Esophagus (tissue), 2 donors: Measurements from ENCODE around the gene CGREF1. TPM values are rescaled to one million over a fixed set of nuclear protein-coding genes. Genes with fewer than 3 reads are reported as not detected.

Experiments
- H3K27ac ChIP-seq, 2 donors: one replicate each; pipeline ENCODE4 v1.5.1; 2013; ENCODE audit warnings: low read depth in 2 of 2, mild to moderate bottlenecking in 2 of 2, inconsistent platforms in 1 of 2, low read length in 1 of 2, moderate library complexity in 1 of 2
- H3K27me3 ChIP-seq, 2 donors: one replicate each; pipeline ENCODE4 v1.6.1; 2013; ENCODE audit warnings: low read length in 2 of 2, control low read depth in 1 of 2, mild to moderate bottlenecking in 1 of 2; ENCODE audit not compliant: insufficient read depth in 2 of 2, control insufficient read depth in 1 of 2
- H3K36me3 ChIP-seq, 2 donors: one replicate each; pipeline ENCODE4 v1.6.1; 2013; ENCODE audit warnings: low read length in 1 of 2; ENCODE audit not compliant: control insufficient read depth in 2 of 2, insufficient read depth in 2 of 2
- H3K4me1 ChIP-seq, 2 donors: one replicate each; pipeline ENCODE4 v1.6.1; 2013; ENCODE audit warnings: low read length in 1 of 2; ENCODE audit not compliant: control insufficient read depth in 2 of 2, insufficient read depth in 2 of 2
- H3K4me3 ChIP-seq, 2 donors: one replicate each; pipeline ENCODE4 v1.5.1; 2013; ENCODE audit warnings: low read length in 2 of 2, mild to moderate bottlenecking in 2 of 2, low read depth in 1 of 2, moderate library complexity in 1 of 2
- H3K9me3 ChIP-seq, 2 donors: one replicate each; pipeline ENCODE4 v1.6.1; 2013; ENCODE audit warnings: mild to moderate bottlenecking in 2 of 2, low read depth in 1 of 2, low read length in 1 of 2, moderate library complexity in 1 of 2; ENCODE audit not compliant: control insufficient read depth in 2 of 2, insufficient read depth in 1 of 2
- WGBS, 2 donors: extraction: QIAGEN DNeasy Blood & Tissue Kit; methylation state at CpG; one replicate each; pipeline ENCODE4 v1.1.7; 2013; 5-methylcytosine and 5-hydroxymethylcytosine counted together
- polyA plus RNA-seq, 2 donors: library from polyadenylated mRNA; stranded (reverse); fragments of 200-250 nt; gene quantifications; one replicate each; pipeline ENCODE4 v1.2.3, GENCODE V29; 2013
- donor health status: healthy with polysubstance abuse.
- donor health status: Bipolar disorder and iron deficiency.

CGREF1 gene
- polyA plus RNA-seq, 2 donors, result 2.4 to 3.4 TPM

GRCh38 chr2:27069961-27070618 is 48.8 kb downstream of the CGREF1 start:
- peaks cover 2 to 3% of the 10 kb centered on the region in 2 donors for H3K4me1 ChIP-seq
- H3K4me3 ChIP-seq, result peak overlapping the region in 1 of 2 donors; percentile 95
- no peaks in the 10 kb centered on the region for H3K9me3 ChIP-seq
- H3K27ac ChIP-seq, result peak overlapping the region in 1 of 2 donors; percentile 97
- peaks cover 0 to 11% of the 10 kb centered on the region in 2 donors for H3K36me3 ChIP-seq
- H3K27me3 ChIP-seq, result no peaks in the 10 kb centered on the region
- 77 to 82% methylated on average over 8 of the region's 8 CpGs for WGBS, 2 donors

- H3K36me3 ChIP-seq, result peaks cover 0 to 11% of the 10 kb centered on the region in 2 donors
- peaks cover 2 to 3% of the 10 kb centered on the region in 2 donors for H3K4me1 ChIP-seq
Observed at GRCh38 chr2:27069436-27069835, 49.5 kb downstream of the CGREF1 start.

GRCh38 chr2:27067385-27067784 is 51.5 kb downstream of the CGREF1 start:
- Histone ChIP-seq H3K27ac (no peak overlapping the region), H3K36me3 (peaks cover 0 to 11% of the 10 kb centered on the region in 2 donors), H3K4me1 (peaks cover 0 to 3% of the 10 kb centered on the region in 2 donors), H3K4me3 (no peak overlapping the region), H3K9me3 (no peaks in the 10 kb centered on the region), H3K27me3 (no peaks in the 10 kb centered on the region)
- 92 to 93% methylated on average over 5 of the region's 5 CpGs for WGBS, 2 donors

More at GRCh38 chr2:27069436-27069835, 49.5 kb downstream of the CGREF1 start:
- no peak overlapping the region for H3K4me3 ChIP-seq
- WGBS, 2 donors, result 93% methylated on average over 6 of the region's 6 CpGs
- H3K27ac ChIP-seq, result peak overlapping the region in 1 of 2 donors; percentile 35
- no peaks in the 10 kb centered on the region for H3K27me3 ChIP-seq
- H3K9me3 ChIP-seq, result no peaks in the 10 kb centered on the region

GRCh38 chr2:27065128-27065527 is 53.8 kb downstream of the CGREF1 start:
- Histone ChIP-seq H3K4me1 (no peaks in the 10 kb centered on the region), H3K27me3 (no peaks in the 10 kb centered on the region), H3K27ac (no peak overlapping the region), H3K4me3 (no peak overlapping the region), H3K36me3 (peaks cover 0 to 11% of the 10 kb centered on the region in 2 donors), H3K9me3 (no peaks in the 10 kb centered on the region)
- WGBS, 2 donors, result 81 to 87% methylated on average over 3 of the region's 3 CpGs

- H3K27me3 ChIP-seq, result no peaks in the 10 kb centered on the region
- H3K4me1 ChIP-seq, result no peaks in the 10 kb centered on the region
- H3K36me3 ChIP-seq, result peaks cover 6 to 12% of the 10 kb centered on the region in 2 donors
- no peak overlapping the region for H3K4me3 ChIP-seq
- 89 to 90% methylated on average over 3 of the region's 3 CpGs for WGBS, 2 donors
- no peak overlapping the region for H3K27ac ChIP-seq
- no peaks in the 10 kb centered on the region for H3K9me3 ChIP-seq
Observed at GRCh38 chr2:27060323-27060722, 58.6 kb downstream of the CGREF1 start.

- no peak overlapping the region for H3K4me3 ChIP-seq
- 71 to 79% methylated on average over 15 of the region's 15 CpGs for WGBS, 2 donors
Observed at GRCh38 chr2:27059141-27059820, 59.6 kb downstream of the CGREF1 start.

GRCh38 chr2:27058210-27058609 is 60.7 kb downstream of the CGREF1 start:
- H3K4me1 ChIP-seq, result no peaks in the 10 kb centered on the region
- 91 to 94% methylated on average over 10 of the region's 10 CpGs for WGBS, 2 donors
- H3K9me3 ChIP-seq, result no peaks in the 10 kb centered on the region
- no peak overlapping the region for H3K4me3 ChIP-seq
- H3K27ac ChIP-seq, result no peak overlapping the region
- peaks cover 12 to 20% of the 10 kb centered on the region in 2 donors for H3K36me3 ChIP-seq
- H3K27me3 ChIP-seq, result no peaks in the 10 kb centered on the region

More at GRCh38 chr2:27059141-27059820, 59.6 kb downstream of the CGREF1 start:
- H3K27ac ChIP-seq, result no peak overlapping the region
- H3K36me3 ChIP-seq, result peaks cover 12 to 14% of the 10 kb centered on the region in 2 donors
- H3K9me3 ChIP-seq, result no peaks in the 10 kb centered on the region
- no peaks in the 10 kb centered on the region for H3K27me3 ChIP-seq
- H3K4me1 ChIP-seq, result no peaks in the 10 kb centered on the region

- Histone ChIP-seq H3K27me3 (no peaks in the 10 kb centered on the region), H3K9me3 (no peaks in the 10 kb centered on the region), H3K4me1 (no peaks in the 10 kb centered on the region), H3K27ac (no peak overlapping the region), H3K36me3 (peaks cover 12 to 21% of the 10 kb centered on the region in 2 donors), H3K4me3 (no peak overlapping the region)
- WGBS, 2 donors, result 92 to 94% methylated on average over 6 of the region's 6 CpGs
Observed at GRCh38 chr2:27057184-27057583, 61.7 kb downstream of the CGREF1 start.

GRCh38 chr2:27054721-27055120 is 64.2 kb downstream of the CGREF1 start:
- Histone ChIP-seq H3K9me3 (no peaks in the 10 kb centered on the region), H3K27me3 (no peaks in the 10 kb centered on the region), H3K4me3 (no peak overlapping the region), H3K36me3 (peaks cover 12 to 21% of the 10 kb centered on the region in 2 donors), H3K27ac (no peak overlapping the region), H3K4me1 (no peaks in the 10 kb centered on the region)
- 93 to 95% methylated on average over 11 of the region's 11 CpGs for WGBS, 2 donors
